Activated T-cell treated with anti-CD3 and anti-CD28 coated beads, Interleukin-2, amount 50 U/mL, for 1 hour (primary cell): ENCODE results near the gene GLIPR2.
"Not testable (repeated sequence)": the region's sequence is repeated elsewhere in the genome, so short reads cannot be mapped to it uniquely, and the experiment has no call there.

ENCODE experiments used
- DNase-seq: peaks from one replicate; pipeline ENCODE4 v3.0.0-alpha.2; 2020

GLIPR2 gene

DNA sequence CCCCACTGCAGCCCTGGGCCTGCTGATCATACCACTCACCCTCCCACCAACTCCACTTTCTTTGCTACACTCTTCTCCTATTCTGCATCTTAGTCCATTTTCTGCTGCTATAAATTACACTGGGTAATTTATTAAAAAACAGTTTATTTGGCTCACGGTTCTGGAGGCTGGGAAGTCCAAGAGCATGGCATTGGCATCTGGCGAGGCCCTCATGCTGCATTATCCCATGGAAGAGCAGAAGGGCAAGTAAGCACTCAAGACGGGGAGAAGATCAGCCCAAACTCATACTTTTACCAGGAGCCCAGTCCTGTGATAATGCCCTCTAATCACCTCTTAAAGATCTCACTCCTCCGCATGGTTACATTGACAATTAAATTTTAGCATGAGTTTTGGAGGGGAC lies 9.4 kb downstream of the GLIPR2 start:
- DNase-seq: no peak

DNA sequence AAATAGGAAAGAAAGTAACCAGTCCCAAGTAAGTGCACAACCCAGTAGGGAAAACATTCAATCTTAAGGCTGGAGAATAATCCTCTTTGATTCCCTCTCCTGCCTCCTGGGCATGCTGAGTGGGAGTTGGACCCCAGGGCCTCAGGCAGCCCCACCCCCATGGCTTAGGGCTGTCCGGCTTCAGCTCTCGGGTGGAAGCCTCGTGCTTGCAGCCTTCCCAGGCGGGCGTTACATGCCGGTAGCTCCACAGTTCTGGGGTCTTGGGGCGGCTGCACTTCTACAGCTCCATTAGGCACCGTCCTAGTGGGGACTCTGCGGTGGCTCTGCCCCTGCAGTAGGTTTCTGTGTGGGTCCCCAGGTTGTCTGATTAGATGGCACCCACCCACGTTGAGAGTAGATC lies 10.1 kb downstream of the GLIPR2 start:
- DNase-seq: no peak

DNA sequence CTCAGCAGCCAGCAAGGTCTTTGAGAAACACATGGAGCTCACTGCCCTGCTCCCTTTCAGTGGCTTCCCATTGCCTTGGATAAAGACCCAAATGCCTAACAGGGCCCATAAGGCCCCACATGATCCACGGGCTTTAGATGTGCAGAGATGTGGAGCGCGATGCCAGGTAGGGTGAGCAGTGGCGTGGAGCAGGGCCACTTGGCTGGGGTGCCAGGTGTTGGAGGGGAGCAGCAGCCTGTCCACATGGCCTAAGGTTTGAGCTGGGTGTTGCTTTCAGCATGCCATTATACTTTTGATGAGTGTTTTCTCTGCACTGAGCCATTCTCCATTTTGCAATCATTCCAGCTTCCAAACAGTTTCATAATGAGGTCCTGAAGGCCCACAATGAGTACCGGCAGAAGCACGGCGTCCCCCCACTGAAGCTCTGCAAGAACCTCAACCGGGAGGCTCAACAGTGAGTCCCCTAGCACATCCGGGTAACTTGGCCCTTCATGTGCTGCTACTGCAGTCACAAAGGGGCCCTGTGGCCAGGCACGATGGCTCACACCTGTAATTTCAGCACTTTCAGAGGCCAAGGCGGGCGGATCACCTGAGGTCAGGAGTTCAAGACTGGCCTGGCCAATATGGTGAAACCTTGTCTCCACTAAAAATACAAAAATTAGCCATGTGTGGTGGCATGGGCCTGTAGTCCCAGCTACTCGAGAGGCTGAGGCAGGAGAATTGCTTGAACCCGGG lies 11.1 kb downstream of the GLIPR2 start:
- DNase-seq: no peak

DNA sequence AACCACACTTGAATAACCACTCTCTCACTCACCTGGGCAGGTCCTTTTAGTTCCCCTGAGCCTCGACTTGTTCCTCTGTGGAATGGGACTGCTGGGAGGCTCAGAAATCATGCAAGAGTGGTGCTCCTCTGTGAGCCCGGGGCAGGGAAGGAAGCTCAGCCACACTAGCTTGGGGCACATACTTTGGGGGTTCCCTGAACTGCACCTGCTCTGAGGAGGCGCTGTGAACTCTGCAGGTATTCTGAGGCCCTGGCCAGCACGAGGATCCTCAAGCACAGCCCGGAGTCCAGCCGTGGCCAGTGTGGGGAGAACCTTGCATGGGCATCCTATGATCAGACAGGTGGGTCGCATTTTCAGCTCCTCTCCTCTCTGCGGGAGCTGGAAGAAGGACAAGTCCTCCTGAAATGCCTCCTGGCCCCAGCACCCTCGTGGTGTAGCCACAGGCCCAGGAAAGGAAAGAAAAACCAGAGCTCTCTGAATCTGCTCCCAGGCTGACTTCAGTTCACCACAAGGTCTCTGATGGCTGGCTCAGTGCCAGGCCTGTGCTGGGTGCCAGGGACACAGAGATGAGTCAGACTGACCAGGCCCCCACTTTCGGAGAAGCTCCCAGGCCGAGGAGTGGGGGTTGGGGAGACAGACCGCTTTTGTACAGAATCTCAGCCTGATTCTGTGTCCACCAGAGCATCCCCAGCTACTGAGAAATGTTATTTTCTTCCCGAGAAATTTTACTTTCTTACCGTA lies 11.9 kb downstream of the GLIPR2 start:
- DNase-seq: peak; percentile 74

DNA sequence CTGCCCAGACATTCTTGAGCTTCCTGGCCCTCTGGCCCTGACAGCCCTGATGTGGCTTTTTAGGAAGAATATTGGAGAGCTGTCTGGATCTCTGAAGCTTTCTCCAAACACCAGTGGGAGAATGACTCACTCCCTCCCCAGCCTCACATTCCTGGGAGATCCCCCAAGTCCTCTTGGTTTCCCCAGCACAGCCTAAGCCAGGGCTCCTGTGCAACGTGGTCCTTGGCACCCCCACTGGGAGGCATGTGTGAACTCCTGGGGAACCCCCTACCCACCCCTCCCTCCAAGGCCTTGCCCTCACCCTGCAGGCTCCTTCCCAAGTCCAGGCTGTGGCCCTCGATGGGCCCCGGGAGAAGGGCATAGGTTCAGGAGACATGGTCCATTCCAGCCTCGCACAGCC lies 12.7 kb downstream of the GLIPR2 start:
- no peak for DNase-seq

DNA sequence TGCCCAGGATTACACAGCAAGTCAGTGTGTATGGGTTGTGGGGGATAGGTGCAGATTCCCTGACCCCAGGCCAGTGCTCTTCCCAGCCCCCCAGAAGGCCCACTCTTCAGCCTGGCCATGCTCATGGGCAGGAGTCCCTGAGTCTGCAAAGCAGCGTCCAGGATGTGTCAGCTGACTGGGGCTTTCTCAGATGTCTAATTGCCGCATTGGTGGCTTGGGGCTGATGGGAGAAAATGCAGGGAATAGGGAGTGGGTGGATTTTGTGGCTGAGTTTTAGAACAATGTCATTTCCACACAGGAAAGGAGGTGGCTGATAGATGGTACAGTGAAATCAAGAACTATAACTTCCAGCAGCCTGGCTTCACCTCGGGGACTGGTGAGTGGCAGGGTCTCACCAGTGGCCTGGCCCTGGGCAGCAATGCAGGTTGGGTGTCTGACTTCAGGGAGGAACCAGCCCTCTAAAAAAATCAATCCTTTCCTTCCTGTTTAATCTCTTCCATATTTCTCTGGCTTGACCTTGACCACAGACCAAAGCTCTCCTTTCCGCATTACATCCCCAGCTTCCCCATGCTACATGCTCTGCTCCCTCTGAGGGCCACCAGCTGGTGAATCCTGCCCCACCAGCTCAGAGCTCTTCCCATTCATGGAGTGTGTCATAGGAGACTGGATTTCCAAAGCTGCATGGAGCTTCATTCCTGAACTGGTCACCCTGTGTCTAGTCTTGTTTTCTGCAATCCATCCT lies 14.2 kb downstream of the GLIPR2 start:
- no peak for DNase-seq

DNA sequence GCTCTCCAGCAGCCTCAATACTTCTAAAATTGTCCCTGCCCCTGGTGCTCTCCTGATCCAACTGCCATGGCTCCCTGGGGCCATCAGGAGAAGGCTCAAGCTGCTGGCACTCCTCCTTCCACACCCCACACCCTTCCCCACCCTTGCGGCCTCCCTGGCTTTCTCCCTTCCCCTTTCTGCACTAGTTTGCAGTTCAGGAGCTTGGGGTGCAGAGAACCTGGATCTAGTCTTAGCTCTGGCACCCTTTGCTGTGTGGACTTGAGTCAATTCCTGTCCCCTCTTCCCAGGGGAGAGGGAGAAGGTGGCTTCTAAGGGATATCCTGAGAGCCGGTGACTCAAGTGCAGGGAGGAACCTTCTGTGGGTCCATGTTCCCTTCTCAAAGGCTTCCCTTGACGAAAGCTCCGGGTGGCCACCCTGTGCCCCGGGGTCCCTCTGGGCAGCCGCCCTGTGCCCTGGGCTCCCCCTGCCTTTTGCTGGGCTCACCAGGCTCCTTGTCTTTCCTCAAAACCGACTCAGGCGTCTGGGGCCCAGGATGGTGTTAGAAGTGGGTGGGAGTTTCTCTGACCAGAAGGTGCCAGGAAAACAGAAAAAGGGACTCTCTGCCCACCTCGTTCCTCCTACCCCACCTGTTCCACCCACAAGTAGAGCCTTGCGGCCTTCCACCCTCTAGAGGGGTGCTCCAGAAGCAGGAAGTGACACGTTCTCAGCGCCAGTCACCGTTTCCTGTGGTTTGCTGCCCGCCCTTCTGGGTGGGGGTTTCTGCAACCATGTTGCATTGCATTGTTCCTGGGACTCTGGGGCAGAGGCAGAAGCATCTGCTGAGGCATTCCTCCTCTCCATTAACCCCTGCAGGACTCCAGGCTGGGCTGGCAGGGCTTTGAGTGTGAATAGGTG lies 15.0 kb downstream of the GLIPR2 start:
- DNase-seq: peak; percentile 84

DNA sequence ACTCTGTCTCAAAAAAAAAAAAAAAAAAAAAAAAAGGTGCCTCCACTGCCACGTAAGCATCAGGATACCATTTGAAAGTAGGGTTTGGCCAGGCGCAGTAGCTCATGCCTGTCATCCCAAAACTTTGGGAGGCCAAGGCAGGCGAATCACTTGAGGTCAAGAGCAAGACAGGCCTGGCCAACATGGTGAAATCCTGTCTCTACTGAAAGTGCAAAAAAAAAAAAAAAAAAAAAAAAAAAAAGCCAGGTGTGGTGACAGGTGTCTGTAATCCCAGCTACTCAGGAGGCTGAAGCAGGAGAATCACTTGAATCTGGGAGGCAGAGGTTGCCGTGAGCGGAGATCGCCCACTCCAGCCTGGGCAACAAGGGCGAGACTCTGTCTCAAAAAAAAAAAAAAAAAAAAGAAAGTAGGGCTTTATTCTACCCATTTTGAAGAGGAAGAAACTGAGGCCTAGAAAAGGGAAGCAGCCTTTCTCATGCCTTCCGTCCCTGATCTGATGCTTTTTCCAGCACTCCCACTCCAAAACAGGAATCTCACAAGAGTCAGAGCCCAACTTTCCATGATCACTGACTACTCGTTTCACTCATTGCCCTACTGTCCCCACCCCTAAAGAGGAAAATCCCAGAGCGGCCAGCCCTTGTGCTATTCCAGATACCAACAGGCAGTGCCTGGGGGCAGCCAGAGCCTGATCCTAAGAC lies 16.4 kb downstream of the GLIPR2 start:
- no peak for DNase-seq

DNA sequence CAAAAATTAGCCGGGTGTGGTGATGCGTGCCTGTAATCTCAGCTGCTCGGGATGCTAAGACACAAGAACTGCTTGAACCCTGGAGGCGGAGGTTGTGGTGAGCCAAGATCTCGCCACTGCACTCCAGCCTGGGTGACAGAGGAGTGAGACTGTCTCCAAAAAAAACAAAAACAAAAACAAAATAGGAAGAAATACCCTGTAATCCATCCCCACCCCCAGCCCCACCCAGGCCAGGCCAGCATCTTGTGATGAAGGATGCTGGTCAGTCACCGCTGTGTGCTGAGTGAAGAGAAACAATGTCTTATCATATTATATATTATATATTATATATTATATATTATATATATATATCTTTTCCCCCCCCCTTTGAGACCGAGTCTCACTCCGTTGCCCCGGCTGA lies 17.2 kb downstream of the GLIPR2 start:
- DNase-seq: no peak

DNA sequence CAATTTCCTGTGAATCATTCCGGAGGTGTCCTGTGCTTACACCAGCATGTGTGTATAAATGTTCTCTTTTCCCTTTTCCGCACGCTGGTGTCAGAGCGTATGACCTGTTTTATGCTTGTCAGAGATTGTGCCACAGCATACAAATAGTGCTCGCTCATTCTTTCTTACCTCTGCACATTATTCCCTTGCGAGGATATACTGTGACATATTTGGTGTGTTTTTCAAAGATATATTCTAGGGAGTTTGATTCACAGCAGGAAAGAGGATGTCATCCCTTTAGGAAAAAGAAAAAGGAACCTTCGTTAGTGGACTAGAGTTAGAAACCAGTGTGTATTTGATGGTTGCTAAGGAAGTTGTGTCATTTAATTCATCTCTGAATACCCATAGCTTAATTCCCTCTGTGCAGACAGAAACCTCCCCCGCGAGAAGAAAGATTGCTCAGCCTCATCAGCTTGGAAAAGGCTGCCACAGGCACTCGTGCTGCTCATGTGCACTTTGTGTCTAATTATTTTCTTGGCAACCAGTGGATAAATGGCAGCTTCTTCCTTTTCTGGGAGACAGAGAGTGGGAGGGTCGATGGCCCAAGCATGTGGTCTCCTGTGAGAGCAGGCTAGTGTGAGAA lies 17.9 kb downstream of the GLIPR2 start:
- no peak for DNase-seq

DNA sequence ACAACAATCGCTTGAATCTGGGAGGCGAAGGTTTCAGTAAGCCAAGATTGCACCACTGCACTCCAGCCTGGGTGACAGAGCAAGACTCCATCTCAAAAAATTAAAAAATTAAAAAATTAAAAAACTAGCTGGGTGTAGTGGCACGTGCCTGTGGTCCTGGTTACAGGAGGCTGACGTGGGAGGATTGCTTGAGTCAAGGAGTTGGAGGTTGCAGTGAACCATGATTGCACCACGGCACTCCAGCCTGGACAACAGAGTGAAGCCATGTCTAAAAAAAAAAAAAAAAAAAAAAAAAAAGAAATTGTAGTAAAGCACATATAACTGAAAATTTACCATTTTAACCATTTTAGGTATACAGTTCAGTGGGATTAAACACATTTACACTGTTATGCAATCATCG lies 19.6 kb downstream of the GLIPR2 start:
- DNase-seq: no peak

DNA sequence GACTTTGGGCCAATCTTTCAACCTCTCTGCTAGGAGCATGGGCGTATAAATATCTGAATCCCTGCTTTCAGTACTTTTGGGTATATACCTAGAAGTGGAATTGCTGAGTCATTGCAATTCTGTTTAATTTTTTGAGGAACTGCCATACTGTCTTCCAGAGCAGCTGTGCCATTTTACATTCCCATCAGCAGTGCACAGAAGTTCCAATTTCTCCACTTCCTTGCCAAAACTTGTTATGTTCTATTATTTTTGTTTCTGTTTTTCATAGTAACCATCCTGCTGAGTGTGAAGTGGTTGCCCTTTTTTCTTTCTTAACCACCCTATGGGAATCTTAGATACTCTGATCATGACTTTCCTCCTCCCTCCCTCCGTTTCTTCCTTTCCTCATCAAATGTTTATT lies 21.6 kb downstream of the GLIPR2 start:
- DNase-seq: no peak

DNA sequence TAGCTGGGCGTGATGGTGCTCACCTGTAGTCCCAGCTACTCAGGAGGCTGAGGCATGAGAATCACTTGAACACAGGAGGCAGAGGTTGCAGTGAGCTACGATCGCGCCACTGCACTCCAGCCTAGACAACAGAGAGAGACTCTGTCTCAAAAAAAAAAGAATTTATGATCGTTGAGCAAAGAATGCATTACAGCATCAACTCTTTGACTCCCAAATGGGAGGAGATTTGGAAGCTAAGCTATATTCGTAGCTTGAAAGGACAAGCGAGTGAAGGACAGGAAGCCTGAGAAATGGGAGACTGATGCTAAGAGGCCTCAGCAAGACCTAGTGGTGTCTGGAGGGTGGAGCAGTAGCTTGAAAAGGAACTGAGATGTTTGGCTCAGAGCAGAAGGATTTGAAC lies 22.4 kb downstream of the GLIPR2 start:
- DNase-seq: no peak

DNA sequence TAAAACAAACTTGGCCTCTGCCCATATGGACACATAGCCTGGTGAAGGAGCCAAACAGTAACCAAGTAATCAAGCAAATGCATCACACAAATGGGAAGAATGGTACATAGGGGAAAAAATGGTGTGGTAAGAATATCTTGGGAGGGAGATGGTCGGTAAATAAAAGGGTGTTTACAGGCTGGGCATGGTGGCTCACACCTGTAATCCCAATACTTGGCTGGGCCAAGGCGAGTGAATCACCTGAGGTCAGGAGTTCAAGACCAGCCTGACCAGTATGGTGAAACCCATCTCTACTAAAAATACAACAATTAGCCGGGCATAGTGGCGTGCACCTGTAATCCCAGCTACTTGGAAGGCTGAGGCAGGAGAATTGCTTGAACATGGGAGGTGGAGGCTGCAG lies 23.0 kb downstream of the GLIPR2 start:
- DNase-seq: not testable (repeated sequence)

DNA sequence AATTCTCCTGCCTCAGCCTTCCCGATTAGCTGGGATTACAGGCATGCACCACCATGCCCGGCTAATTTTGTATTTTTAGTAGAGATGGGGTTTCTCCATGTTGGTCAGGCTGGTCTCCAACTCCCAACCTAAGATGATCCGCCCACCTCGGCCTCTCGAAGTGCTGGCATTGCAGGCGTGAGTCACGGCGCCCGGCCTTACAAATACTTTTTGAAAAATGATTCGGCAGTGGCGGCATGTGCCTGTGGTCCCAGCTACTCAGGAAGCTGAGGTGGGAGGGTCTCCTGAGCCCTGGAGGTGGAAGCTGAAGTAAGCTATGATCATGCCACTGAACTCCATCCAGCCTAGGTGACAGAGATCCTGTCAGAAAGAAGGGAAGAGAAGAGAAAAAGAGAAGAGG lies 23.6 kb downstream of the GLIPR2 start:
- not testable (repeated sequence) for DNase-seq

DNA sequence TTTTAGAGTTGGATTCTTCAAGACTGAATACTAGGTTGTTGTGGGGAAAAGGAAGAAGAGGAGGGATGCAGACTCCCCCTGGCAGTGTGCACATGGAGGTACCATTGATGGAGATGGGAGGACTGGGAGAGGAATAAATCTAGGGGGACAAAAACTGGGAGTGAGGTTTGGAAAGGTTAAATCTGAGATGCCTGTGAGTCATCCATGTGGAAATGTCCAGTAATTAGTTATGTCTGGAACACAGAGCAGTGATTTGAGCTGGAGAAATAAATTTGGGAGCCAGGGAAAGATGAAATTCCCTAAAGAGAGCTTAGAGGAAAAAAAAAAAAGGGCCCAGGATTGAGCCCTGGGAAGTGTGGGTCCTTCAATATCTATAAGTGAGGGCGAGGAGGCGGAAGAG lies 24.7 kb downstream of the GLIPR2 start:
- no peak for DNase-seq

DNA sequence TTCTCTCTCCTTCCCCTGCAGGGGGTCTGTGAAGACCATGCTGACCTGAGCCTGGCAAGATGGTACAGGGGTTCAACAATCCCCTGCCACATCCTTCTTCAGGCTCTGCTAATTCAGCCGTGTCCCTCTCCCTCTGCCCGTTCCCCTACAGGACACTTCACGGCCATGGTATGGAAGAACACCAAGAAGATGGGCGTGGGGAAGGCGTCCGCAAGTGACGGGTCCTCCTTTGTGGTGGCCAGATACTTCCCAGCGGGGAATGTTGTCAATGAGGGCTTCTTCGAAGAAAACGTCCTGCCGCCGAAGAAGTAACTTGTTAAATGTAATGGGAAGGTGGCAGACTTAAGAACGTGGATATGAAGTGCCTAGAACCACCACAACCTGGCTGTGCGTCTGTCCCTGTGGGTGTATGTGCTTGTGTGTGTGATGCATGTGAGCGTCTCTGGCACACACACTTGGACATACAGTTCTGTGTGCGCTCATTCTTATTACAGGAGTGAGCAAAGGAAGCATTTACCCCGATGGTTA lies 25.7 kb downstream of the GLIPR2 start:
- no peak for DNase-seq

DNA sequence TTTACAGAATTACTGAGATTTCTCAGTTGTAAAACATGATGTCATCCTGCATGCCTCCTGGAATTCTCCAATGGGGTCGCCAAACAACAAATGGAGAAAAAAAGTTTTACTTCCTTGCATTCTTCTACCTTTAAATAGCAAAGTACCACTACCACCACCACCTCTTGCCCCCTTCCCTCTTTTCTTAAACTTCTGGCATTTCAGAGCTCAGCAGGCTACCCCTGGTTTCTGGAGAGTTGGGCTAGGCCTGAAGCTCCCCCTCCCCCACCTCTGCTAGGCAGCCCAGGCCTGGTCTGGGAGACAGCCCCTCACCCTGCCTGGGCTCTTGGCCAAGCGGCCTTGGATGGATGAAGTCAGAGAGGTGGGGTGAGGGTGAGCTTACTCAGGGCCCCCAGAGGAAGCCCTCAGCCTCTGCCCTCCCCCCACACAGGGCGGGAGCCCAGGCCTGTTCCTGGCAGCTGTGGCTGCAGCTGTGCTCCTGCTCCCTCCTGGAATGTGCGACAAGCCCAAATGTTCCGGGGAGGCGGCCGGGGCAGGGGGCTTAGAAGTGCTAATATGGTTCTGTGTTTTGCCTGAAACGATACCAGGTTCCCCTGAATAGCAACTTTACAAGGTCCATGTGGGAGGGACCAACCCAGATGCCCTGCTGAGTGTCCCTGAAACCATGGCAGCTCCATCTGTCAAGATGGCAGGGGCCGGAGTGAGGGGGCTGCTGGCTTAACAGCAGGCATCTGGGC lies 26.7 kb downstream of the GLIPR2 start:
- DNase-seq: no peak

DNA sequence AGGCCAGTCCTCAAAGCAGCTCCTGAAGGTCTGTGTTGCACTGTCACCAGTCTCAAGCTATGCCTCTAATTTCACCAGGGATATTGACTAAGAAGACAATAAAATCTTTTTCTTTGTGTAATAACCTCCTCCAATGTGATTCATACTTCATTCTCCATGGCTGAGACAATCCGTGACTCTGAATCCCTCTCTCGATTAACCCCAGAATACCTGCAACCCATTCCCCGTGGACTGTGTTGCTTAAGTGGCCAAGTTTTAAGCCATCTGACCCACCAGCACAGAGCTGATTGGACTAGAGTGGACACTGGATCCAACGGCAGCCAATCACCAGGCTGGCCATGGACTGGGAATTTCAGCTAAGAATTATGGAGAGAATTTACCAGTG lies 27.2 kb downstream of the GLIPR2 start:
- no peak for DNase-seq

DNA sequence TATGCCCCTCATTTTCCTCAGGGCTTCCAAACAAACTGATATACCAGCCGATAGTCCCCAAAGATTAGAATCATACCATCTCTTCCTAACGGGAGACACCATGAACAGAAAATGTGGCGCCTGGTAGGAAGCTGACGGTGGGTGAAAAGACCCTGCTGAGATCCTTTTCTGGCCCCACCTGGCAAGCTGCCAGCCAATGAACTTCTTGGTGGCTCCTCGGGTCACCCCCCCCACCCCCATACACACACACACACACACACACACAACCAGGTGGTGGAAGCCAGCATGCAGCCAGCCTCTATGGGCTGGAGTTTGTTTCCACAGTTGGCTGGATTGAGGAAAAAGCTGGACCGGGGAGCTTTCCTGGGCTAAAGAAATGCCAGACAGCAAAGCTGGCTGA lies 27.8 kb downstream of the GLIPR2 start:
- DNase-seq: no peak

DNA sequence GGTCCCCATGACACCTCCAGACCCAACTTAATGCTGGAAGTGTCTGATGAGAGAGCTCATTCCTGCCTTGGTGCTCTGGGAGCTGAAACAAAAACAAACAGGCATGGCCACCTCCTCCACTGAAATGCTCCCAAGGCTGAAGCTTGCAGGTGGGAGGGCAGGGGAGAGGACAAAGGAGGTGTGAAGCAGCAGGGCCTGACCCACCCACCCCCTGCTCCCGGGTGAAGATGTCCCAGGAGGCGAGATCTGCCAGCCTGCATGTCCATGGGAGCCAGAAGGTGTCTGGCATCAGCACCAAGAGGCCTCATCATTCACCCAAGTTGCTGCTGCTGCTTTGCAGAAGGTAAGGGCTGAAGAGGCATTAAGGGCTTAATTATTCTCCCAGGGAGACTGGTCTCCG lies 28.5 kb downstream of the GLIPR2 start:
- DNase-seq: no peak
